Hematopoietic multipotent progenitor cell (in vitro differentiated cells): Measurements from ENCODE around the gene TOB1. TPM values are rescaled to one million over a fixed set of nuclear protein-coding genes. Genes with fewer than 3 reads are reported as not detected.

Source experiments
- total RNA-seq: library from RNA; depleted of rRNA; stranded (reverse); fragments of >200 nt; gene quantifications from one replicate; pipeline ENCODE4 v1.2.3, GENCODE V29; 2012

The TOB1 gene
- total RNA-seq, 1 donor = 12.1 TPM

Other genes with a start within 250 kb of the TOB1 start
- 1.6 TPM for gene ABCC3, start 231.5 kb downstream of the TOB1 start, total RNA-seq
- gene ANKRD40, start 158.4 kb downstream of the TOB1 start, total RNA-seq = 11.8 TPM
- 34.5 TPM for gene LUC7L3, start 146.8 kb downstream of the TOB1 start, total RNA-seq
- 0.27 TPM for gene ANKRD40CL, start 98.8 kb downstream of the TOB1 start, total RNA-seq
- under 0.01 TPM for gene WFIKKN2, start 30.8 kb downstream of the TOB1 start, total RNA-seq